H1 (cell line): Measurements from ENCODE around the gene SLC22A15. TPM values are rescaled to one million over a fixed set of nuclear protein-coding genes. Genes with fewer than 3 reads are reported as not detected.

ENCODE experiments used
- CTCF ChIA-PET: fragments of 300-600 bp; sonication (Branson Sonifier 250); formaldehyde crosslinking; loops from one replicate; lab custom pipeline; 2021; ENCODE audit not compliant: partially characterized antibody; lab: Charles Lee
- POLR2A ChIA-PET: fragments of 300-600 bp; sonication (Branson Sonifier 250); formaldehyde crosslinking; loops from one replicate; lab custom pipeline; 2021; ENCODE audit warnings: inconsistent platforms; ENCODE audit not compliant: partially characterized antibody; lab: Charles Lee
- DNase-seq, 2 experiments: peaks; one replicate each; pipeline versions ENCODE4 v3.0.0 to v3.0.0-alpha.2; 2010 to 2022; ENCODE audit warnings: low spot score in 2 of 2, low read depth in 1 of 2, mixed read lengths in 1 of 2
- FAIRE-seq: peaks from 2 replicates; lab custom pipeline; 2011; peaks lifted over from hg19 to GRCh38; lab: Jason Lieb, UNC
- H2AFZ ChIP-seq: 2 replicates; pipeline ENCODE4 v1.8.1; 2012; ENCODE audit warnings: low read length, inconsistent platforms
- H2AK5ac ChIP-seq: 2 replicates; pipeline ENCODE4 v1.6.1; 2013; ENCODE audit warnings: low read depth, low read length
- H2BK120ac ChIP-seq: replicated peaks from 2 replicates; pipeline ENCODE3; 2013; ENCODE audit warnings: low read depth, low read length, inconsistent platforms
- H2BK12ac ChIP-seq: 2 replicates; pipeline ENCODE4 v1.6.1; 2013; ENCODE audit warnings: low read depth, low read length
- H2BK15ac ChIP-seq: 2 replicates; pipeline ENCODE4 v1.6.1; 2013; ENCODE audit warnings: low read length
- H2BK20ac ChIP-seq: 2 replicates; pipeline ENCODE4 v1.6.1; 2013; ENCODE audit warnings: low read length
- H2BK5ac ChIP-seq: 2 replicates; pipeline ENCODE4 v1.6.1; 2013; ENCODE audit warnings: low read depth, low read length
- H3K14ac ChIP-seq: 2 replicates; pipeline ENCODE4 v1.6.1; 2013; ENCODE audit warnings: inconsistent platforms; ENCODE audit not compliant: insufficient read length
- H3K18ac ChIP-seq: 2 replicates; pipeline ENCODE4 v1.6.1; 2013; ENCODE audit warnings: low read length; ENCODE audit errors: extremely low read depth
- H3K23ac ChIP-seq: 2 replicates; pipeline ENCODE4 v1.6.1; 2013; ENCODE audit warnings: inconsistent platforms; ENCODE audit not compliant: insufficient read length
- H3K23me2 ChIP-seq: 2 replicates; pipeline ENCODE4 v1.6.1; 2013; ENCODE audit warnings: low read depth, low read length
- H3K27ac ChIP-seq: 2 replicates; pipeline ENCODE4 v1.6.1; 2011; ENCODE audit warnings: low read depth, low read length, inconsistent platforms
- H3K27me3 ChIP-seq, 4 experiments: replicated peaks in 1 of 4; 1 replicate in 1 of 4; 2 replicates in 3 of 4; pipeline versions ENCODE4 v1.6.1 to v1.8.1; 2011 to 2013; ENCODE audit warnings: low read length in 3 of 4, mild to moderate bottlenecking in 3 of 4, inconsistent platforms in 2 of 4, mixed read lengths in 2 of 4, moderate library complexity in 1 of 4; ENCODE audit not compliant: control insufficient read depth in 3 of 4, insufficient read depth in 3 of 4; ENCODE audit errors: extremely low read depth in 1 of 4
- H3K36me3 ChIP-seq, 4 experiments: 2 replicates each; pipeline versions ENCODE4 v1.6.1 to v1.8.1; 2011 to 2013; ENCODE audit warnings: mild to moderate bottlenecking in 4 of 4, low read length in 3 of 4, moderate library complexity in 2 of 4, control low read depth in 1 of 4, inconsistent platforms in 1 of 4; ENCODE audit not compliant: insufficient read depth in 4 of 4, control insufficient read depth in 2 of 4
- H3K4ac ChIP-seq: replicated peaks from 2 replicates; pipeline ENCODE3; 2013; ENCODE audit warnings: low read length, low read depth, mixed read lengths, inconsistent platforms; ENCODE audit not compliant: insufficient read length
- H3K4me1 ChIP-seq, 4 experiments: replicated peaks in 1 of 4; 1 replicate in 1 of 4; 2 replicates in 3 of 4; pipeline versions ENCODE4 v1.6.1 to v1.8.1; 2011 to 2013; ENCODE audit warnings: low read length in 3 of 4, inconsistent platforms in 2 of 4, mixed read lengths in 1 of 4; ENCODE audit not compliant: insufficient read depth in 4 of 4, control insufficient read depth in 3 of 4
- H3K4me2 ChIP-seq, 2 experiments: 2 replicates each; pipeline versions ENCODE4 v1.6.1 to v1.8.1; 2011 to 2013; ENCODE audit warnings: low read depth in 2 of 2, low read length in 2 of 2, control low read depth in 1 of 2, inconsistent platforms in 1 of 2, mild to moderate bottlenecking in 1 of 2; ENCODE audit not compliant: insufficient read depth in 1 of 2
- H3K4me3 ChIP-seq, 4 experiments: fragments of 200-600, 300-600 bp in 1 of 4; sonication (generic), shearing (Covaris generic), sonication (Bioruptor Twin) in 1 of 4; 2 replicates each; pipeline versions ENCODE4 v1.5.1 to v1.8.1; 2011 to 2016; ENCODE audit warnings: low read length in 4 of 4, low read depth in 3 of 4, control low read depth in 2 of 4, inconsistent platforms in 2 of 4, mild to moderate bottlenecking in 2 of 4, mixed read lengths in 1 of 4, moderate library complexity in 1 of 4; ENCODE audit not compliant: insufficient read depth in 2 of 4; ENCODE audit errors: extremely low read depth in 1 of 4
- H3K56ac ChIP-seq: replicated peaks from 2 replicates; pipeline ENCODE3; 2013; ENCODE audit warnings: low read depth, mild to moderate bottlenecking, mixed read lengths, low read length, inconsistent platforms; ENCODE audit not compliant: insufficient read length
- H3K79me1 ChIP-seq: 2 replicates; pipeline ENCODE4 v1.6.1; 2013; ENCODE audit warnings: low read depth, low read length, control low read depth
- H3K79me2 ChIP-seq, 2 experiments: 2 replicates each; pipeline versions ENCODE4 v1.6.1 to v1.8.1; 2012 to 2013; ENCODE audit warnings: low read length in 2 of 2, mild to moderate bottlenecking in 2 of 2, inconsistent platforms in 1 of 2; ENCODE audit not compliant: insufficient read depth in 2 of 2, control insufficient read depth in 1 of 2
- H3K9ac ChIP-seq, 4 experiments: replicated peaks in 1 of 4; 1 replicate in 1 of 4; 2 replicates in 3 of 4; pipeline versions ENCODE4 v1.6.1 to v1.8.1; 2011 to 2013; ENCODE audit warnings: low read depth in 3 of 4, low read length in 3 of 4, control low read depth in 2 of 4, mild to moderate bottlenecking in 2 of 4, moderate library complexity in 2 of 4, inconsistent platforms in 1 of 4; ENCODE audit errors: extremely low read depth in 1 of 4
- H3K9me3 ChIP-seq, 2 experiments: 2 replicates each; pipeline versions ENCODE4 v1.6.1 to v1.8.1; 2012 to 2013; ENCODE audit warnings: mild to moderate bottlenecking in 2 of 2, moderate library complexity in 2 of 2, control low read depth in 1 of 2, inconsistent platforms in 1 of 2, low read depth in 1 of 2, low read length in 1 of 2, mixed read lengths in 1 of 2; ENCODE audit not compliant: insufficient read depth in 2 of 2
- H4K20me1 ChIP-seq, 2 experiments: replicated peaks in 1 of 2; 2 replicates each; pipeline versions ENCODE3 to v1.8.1; 2011 to 2013; ENCODE audit warnings: inconsistent platforms in 2 of 2, low read length in 2 of 2, mild to moderate bottlenecking in 1 of 2; ENCODE audit not compliant: insufficient read depth in 2 of 2, control insufficient read depth in 1 of 2
- H4K5ac ChIP-seq: 2 replicates; pipeline ENCODE4 v1.6.1; 2013; ENCODE audit warnings: low read length, low read depth, mixed read lengths, inconsistent platforms; ENCODE audit not compliant: insufficient read length
- H4K8ac ChIP-seq: 2 replicates; pipeline ENCODE4 v1.8.0; 2013; ENCODE audit warnings: mild to moderate bottlenecking, moderate library complexity, low read length, inconsistent platforms; ENCODE audit not compliant: insufficient read depth; ENCODE audit errors: extremely low read depth
- H4K91ac ChIP-seq: replicated peaks from 2 replicates; pipeline ENCODE3; 2013; ENCODE audit warnings: low read length, mixed read lengths, inconsistent platforms; ENCODE audit not compliant: insufficient read length
- CBX8 ChIP-seq: fragments of 300-800, 300-1000 bp; sonication (generic); IDR thresholded peaks from 2 replicates; pipeline ENCODE4 v1.7.1; 2016; ENCODE audit warnings: low read depth, low read length, borderline replicate concordance
- TAF7 ChIP-seq: optimal IDR thresholded peaks from 2 replicates; pipeline ENCODE3; 2011; ENCODE audit warnings: low read depth, mild to moderate bottlenecking, inconsistent platforms, low read length, moderate library complexity, borderline replicate concordance
- WGBS, 2 experiments: shearing (Covaris generic) in 1 of 2; methylation state at CpG; one replicate each; pipeline versions ENCODE4 v1.1.6 to v1.1.7; 2013 to 2015; ENCODE audit warnings: low lambda C conversion rate in 2 of 2, mixed read lengths in 2 of 2, inconsistent platforms in 1 of 2, low coverage in 1 of 2, missing lambda C conversion rate in 1 of 2; ENCODE audit not compliant: insufficient replicate concordance in 2 of 2, insufficient coverage in 1 of 2, insufficient read length in 1 of 2; ENCODE audit errors: extremely low coverage in 1 of 2, missing lambda C conversion rate in 1 of 2; 5-methylcytosine and 5-hydroxymethylcytosine counted together
- polyA plus RNA-seq, 7 experiments: library from polyadenylated mRNA; depleted of rRNA in 3 of 7; stranded (reverse) in 5 of 7; unstranded in 2 of 7; fragments of >200 nt in 5 of 7; fragments of 200-250 nt in 2 of 7; gene quantifications; 1 replicate in 5 of 7; 2 replicates in 1 of 7; 4 replicates in 1 of 7; pipeline versions ENCODE4 v1.2.1 to v1.2.3, GENCODE V29; 2011 to 2013; ENCODE audit warnings: missing spikeins in 2 of 7, mixed read lengths in 2 of 7
- total RNA-seq: library from RNA; stranded (reverse); fragmentation: NEBNext Ultra II Directional; extraction: Animal tissue kit (Norgen Biotek cat#: 25700); gene quantifications from 2 replicates; pipeline ENCODE4 v1.2.1, GENCODE V29; 2021

Gene SLC22A15
- total and polyA plus RNA-seq, 2 of the 8 experiments (the other 6 are each of a cell fraction or from before 2014, with no cell fraction given): 3.2 to 3.3 TPM

DNA sequence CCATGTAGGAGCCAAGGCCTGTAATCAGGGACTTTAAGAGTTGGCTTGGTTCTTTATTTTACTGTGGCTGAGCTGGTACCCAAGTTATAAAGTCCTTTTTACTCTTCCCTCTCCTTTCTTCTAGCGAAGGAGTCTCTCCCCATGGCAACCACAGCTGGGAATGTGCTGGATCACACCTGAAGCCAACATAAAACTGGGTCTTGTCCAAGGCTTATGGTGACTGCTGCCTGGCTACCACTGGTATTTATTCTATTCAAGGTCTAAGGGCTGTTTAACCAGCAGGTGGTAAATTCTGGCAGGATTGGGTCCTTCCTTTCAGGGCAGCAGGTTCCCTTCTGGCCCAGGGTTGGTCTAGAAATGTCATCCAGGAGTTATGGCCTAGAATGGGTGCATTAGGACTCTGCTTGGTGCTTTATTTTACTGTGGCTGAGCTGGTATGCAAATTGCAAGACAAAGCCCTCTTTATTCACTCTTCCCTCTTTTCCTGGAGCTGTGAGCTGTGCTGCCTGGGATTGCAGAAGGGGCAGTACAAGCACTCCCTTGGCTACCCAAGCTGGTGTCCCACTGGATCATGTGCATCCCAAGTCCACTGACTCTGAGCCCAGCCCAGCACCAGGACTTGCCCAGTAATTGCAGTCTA lies 26.6 kb downstream of the SLC22A15 start:
- FAIRE-seq (no peak), DNase-seq (no peak)
- Histone ChIP-seq H3K27ac (no peak overlapping the region), H3K56ac (no peak overlapping the region), H2BK15ac (no peak overlapping the region), H4K5ac (no peak overlapping the region), H3K18ac (no peak overlapping the region), H3K23ac (no peak overlapping the region), H4K20me1 (no peaks in the 10 kb centered on the region), H3K14ac (no peak overlapping the region), H2BK12ac (no peak overlapping the region), H3K4ac (no peak overlapping the region), H2BK120ac (no peak overlapping the region)
- POLR2A ChIA-PET: no interaction called here
- 80% methylated on average over 1 of the region's 1 CpG; no CpG with 5 or more reads in 1 of the 2 experiments for WGBS, 2 experiments
- TF ChIP-seq TAF7: no peak
- no peak for TF ChIP-seq CBX8
- TF ChIP-seq, all 59 proteins: peak for 0
- Histone ChIP-seq H2AFZ (no peak overlapping the region), H3K9ac (no peak overlapping the region), H3K27me3 (no peaks in the 10 kb centered on the region), H2BK20ac (no peak overlapping the region), H3K4me3 (no peak overlapping the region), H3K79me2 (no peaks in the 10 kb centered on the region), H4K8ac (no peak overlapping the region), H4K91ac (no peak overlapping the region), H3K79me1 (no peaks in the 10 kb centered on the region), H3K4me2 (no peak overlapping the region), H3K36me3 (no peaks in the 10 kb centered on the region), H2BK5ac (no peak overlapping the region), H3K23me2 (no peaks in the 10 kb centered on the region; the same call in 1 of the 2 replicates), H3K4me1 (peaks cover 0 to 4% (median 2%) of the 10 kb centered on the region in 4 experiments; a peak in 3 of 7 replicates), H3K9me3 (peaks cover 0 to 4% of the 10 kb centered on the region in 2 experiments; a peak in 1 of 4 replicates), H2AK5ac (no peak overlapping the region)
- CTCF ChIA-PET: interaction anchor here (0.6 to 3.1 kb wide), 4 partner anchors 17 to 190 kb away, joined by 3 to 15 read pairs (median 3); no protein-coding TSS in a partner anchor
